Effector memory CD8-positive, alpha-beta T cell (primary cell): ENCODE data around the gene CCRL2.
"Not testable (repeated sequence)": the region's sequence is repeated elsewhere in the genome, so short reads cannot be mapped to it uniquely, and the experiment has no call there.

ENCODE experiments used
- ATAC-seq: fragments of 150-1000 bp; cut with Tn5 transposase; replicated peaks from 2 replicates; pipeline ENCODE4 v1.10.0; 2021; ENCODE audit warnings: mild to moderate bottlenecking, moderate library complexity
- DNase-seq, 3 experiments: peaks; one replicate each; pipeline ENCODE4 v3.0.0; 2021
- H3K27ac Mint-ChIP-seq, 2 donors: one replicate each; pipeline ENCODE4 v1.8.0; 2022; ENCODE audit warnings: mild to moderate bottlenecking in 2 of 2, mixed read lengths in 2 of 2, moderate library complexity in 2 of 2
- H3K27me3 Mint-ChIP-seq, 2 donors: one replicate each; pipeline ENCODE4 v1.8.0; 2022; ENCODE audit warnings: mixed read lengths in 2 of 2
- H3K36me3 Mint-ChIP-seq: one replicate; pipeline ENCODE4 v1.8.0; 2022; ENCODE audit warnings: mild to moderate bottlenecking, moderate library complexity, mixed read lengths; ENCODE audit not compliant: insufficient read depth
- H3K4me1 Mint-ChIP-seq, 2 donors: one replicate each; pipeline ENCODE4 v1.8.0; 2022; ENCODE audit warnings: low read depth in 2 of 2, mixed read lengths in 2 of 2
- H3K4me3 Mint-ChIP-seq, 2 donors: one replicate each; pipeline ENCODE4 v1.8.0; 2022; ENCODE audit warnings: mild to moderate bottlenecking in 2 of 2, mixed read lengths in 2 of 2, moderate library complexity in 2 of 2
- H3K9me3 Mint-ChIP-seq, 2 donors: one replicate each; pipeline ENCODE4 v1.8.0; 2022; ENCODE audit warnings: mixed read lengths in 2 of 2

The CCRL2 gene

DNA sequence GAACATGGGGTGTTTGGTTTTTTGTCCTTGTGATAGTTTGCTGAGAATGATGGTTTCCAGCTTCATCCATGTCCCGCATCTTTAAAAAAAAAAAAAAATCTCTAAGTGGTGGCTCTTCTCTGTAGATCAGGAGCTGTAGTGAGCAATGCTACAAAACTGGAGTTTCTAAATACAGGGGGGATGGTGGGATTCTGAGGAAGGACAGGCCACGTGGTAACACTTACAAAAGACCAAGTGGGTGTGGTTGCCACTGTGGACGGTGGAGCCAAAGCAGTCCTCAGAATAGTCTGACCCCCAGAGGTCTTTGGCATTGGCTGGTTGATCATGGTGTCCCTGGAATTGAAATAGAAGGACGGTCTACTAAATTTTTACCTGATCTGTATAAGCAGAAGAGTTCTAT lies 7.7 kb downstream of the CCRL2 start:
- no peaks in the 10 kb centered on the region for H3K36me3 Mint-ChIP-seq
- ATAC-seq (no peak), DNase-seq (no peak)
- H3K4me3 Mint-ChIP-seq, result no peak overlapping the region
- no peaks in the 10 kb centered on the region for H3K9me3 Mint-ChIP-seq
- H3K27me3 Mint-ChIP-seq, result no peaks in the 10 kb centered on the region
- H3K27ac Mint-ChIP-seq, result no peak overlapping the region
- H3K4me1 Mint-ChIP-seq, result peaks cover 0 to 9% of the 10 kb centered on the region in 2 donors

DNA sequence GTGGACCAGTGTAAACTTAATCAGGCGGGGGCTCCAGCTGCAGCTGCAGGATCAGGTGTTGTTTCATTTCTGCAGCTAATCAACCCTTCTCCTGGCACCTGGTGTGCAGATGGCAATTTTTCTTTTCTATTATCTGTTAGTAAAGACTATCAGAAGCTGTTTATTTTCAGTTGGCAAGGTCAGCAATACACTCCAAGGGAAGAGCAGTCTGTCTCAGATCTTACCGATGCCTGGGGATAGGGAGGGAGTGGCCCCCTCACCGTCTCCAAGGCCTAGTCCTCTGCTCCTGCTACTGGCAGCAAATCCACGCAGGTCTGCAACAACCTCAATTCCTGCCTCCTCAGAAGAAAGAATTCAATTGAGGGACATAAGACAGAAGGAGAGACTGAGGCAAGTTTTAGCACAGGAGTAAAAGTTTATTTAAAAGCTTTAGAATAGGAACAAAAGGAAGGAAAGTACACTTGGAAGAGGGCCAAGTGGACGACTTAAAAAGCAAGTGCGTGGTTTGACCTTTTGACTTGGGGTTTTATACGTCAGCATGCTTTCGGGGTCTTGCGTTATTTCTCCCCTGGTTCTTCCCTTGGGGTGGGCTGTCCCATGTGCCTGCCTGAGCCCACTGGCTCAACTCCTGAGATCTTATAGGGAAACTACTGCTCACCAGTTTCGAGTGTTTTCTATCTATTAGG lies 9.2 kb downstream of the CCRL2 start:
- H3K27ac Mint-ChIP-seq, result no peak overlapping the region
- peaks cover 0 to 3% of the 10 kb centered on the region in 2 donors for H3K4me1 Mint-ChIP-seq
- no peaks in the 10 kb centered on the region for H3K9me3 Mint-ChIP-seq
- no peaks in the 10 kb centered on the region for H3K27me3 Mint-ChIP-seq
- no peak overlapping the region for H3K4me3 Mint-ChIP-seq
- ATAC-seq, result no peak
- DNase-seq, result no peak
- no peaks in the 10 kb centered on the region for H3K36me3 Mint-ChIP-seq

GRCh38 chr3:46416811-46417510 lies 9.9 kb downstream of the CCRL2 start:
- Mint-ChIP-seq H3K4me1 (peaks cover 0 to 3% of the 10 kb centered on the region in 2 donors), H3K27me3 (no peaks in the 10 kb centered on the region), H3K27ac (no peak overlapping the region), H3K36me3 (no peaks in the 10 kb centered on the region), H3K9me3 (no peaks in the 10 kb centered on the region), H3K4me3 (no peak overlapping the region)
- DNase-seq (no peak), ATAC-seq (no peak)

DNA sequence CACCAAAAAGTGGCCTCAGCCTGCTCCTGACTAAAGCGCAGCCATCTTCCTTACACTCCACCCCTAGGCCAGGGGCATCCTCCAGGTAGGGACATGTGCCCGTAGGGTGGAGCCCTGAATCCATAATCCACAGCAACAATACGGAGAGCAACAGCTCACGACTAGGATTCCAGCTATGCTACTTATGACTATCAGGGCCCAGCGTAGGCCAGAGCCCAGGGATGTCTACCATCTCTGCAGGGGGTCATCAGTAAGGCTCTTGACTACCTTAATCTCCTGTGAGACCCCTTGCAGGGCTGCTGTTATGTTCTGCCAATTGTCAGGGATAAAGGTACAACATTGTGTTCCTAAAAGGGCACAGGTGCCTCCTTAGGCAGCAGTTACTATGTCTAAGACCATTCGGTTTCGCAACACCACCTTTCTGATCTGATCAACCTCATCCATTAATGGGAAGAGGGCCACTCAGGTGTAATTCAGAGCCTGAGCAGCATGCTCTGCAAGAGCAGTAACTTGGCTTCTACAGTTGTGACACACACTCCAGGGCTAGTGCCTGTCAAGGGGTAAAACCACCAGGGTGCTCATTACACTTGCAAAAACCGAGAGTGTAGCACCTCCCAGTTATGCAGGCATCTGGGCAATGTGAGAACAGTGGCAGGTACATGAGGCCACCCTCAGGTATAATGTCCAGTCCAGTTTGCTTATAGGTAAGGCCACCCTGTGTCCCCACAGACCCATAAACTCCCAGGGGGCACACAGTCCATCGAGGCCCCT lies 11.0 kb downstream of the CCRL2 start:
- Mint-ChIP-seq H3K9me3 (no peaks in the 10 kb centered on the region), H3K4me3 (no peak overlapping the region), H3K27me3 (no peaks in the 10 kb centered on the region), H3K27ac (no peak overlapping the region), H3K4me1 (peaks cover 0 to 3% of the 10 kb centered on the region in 2 donors), H3K36me3 (no peaks in the 10 kb centered on the region)
- ATAC-seq, result no peak
- no peak for DNase-seq

DNA sequence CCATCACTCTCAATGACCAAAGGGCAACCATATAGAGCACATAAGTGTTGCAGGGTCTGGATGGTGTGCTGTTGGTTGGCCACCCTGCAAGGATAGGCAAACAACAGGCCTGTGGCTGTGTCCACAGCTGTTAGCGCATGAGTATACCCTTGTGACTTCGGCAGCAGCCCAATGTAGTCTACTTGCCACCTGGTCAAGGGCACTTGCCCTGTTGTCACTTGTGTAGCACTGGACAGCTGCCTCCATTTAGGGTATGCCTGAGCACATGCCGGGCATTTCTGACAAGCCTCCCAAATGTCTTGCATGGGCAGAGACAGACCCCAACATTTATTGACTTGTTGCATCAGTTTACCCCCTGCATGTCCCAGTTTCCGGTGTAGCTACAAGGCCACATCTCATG lies 12.8 kb downstream of the CCRL2 start:
- no peak for ATAC-seq
- H3K4me1 Mint-ChIP-seq, result peaks cover 0 to 3% of the 10 kb centered on the region in 2 donors
- no peak overlapping the region for H3K4me3 Mint-ChIP-seq
- no peak overlapping the region for H3K27ac Mint-ChIP-seq
- no peaks in the 10 kb centered on the region for H3K9me3 Mint-ChIP-seq
- no peaks in the 10 kb centered on the region for H3K36me3 Mint-ChIP-seq
- DNase-seq, result no peak
- H3K27me3 Mint-ChIP-seq, result no peaks in the 10 kb centered on the region

- ATAC-seq, result no peak
- no peak for DNase-seq
- H3K9me3 Mint-ChIP-seq, result no peaks in the 10 kb centered on the region
- no peak overlapping the region for H3K4me3 Mint-ChIP-seq
- peaks cover under 1 to 3% of the 10 kb centered on the region in 2 donors for H3K4me1 Mint-ChIP-seq
- H3K27ac Mint-ChIP-seq, result no peak overlapping the region
- H3K36me3 Mint-ChIP-seq, result no peaks in the 10 kb centered on the region
- H3K27me3 Mint-ChIP-seq, result no peaks in the 10 kb centered on the region
Observed at GRCh38 chr3:46420931-46421330, 13.9 kb downstream of the CCRL2 start.

- no peak for ATAC-seq
- no peak for DNase-seq
Observed at GRCh38 chr3:46422617-46423016, 15.6 kb downstream of the CCRL2 start.

GRCh38 chr3:46423588-46423987 lies 16.5 kb downstream of the CCRL2 start:
- H3K36me3 Mint-ChIP-seq, result no peaks in the 10 kb centered on the region
- H3K4me1 Mint-ChIP-seq, result peaks cover 5 to 10% of the 10 kb centered on the region in 2 donors
- no peak overlapping the region for H3K4me3 Mint-ChIP-seq
- DNase-seq (no peak), ATAC-seq (no peak)
- peak overlapping the region in 1 of 2 donors; percentile 33 for H3K27ac Mint-ChIP-seq
- H3K27me3 Mint-ChIP-seq, result no peaks in the 10 kb centered on the region
- H3K9me3 Mint-ChIP-seq, result no peaks in the 10 kb centered on the region

More at GRCh38 chr3:46422617-46423016, 15.6 kb downstream of the CCRL2 start:
- Mint-ChIP-seq H3K9me3 (no peaks in the 10 kb centered on the region), H3K4me3 (no peak overlapping the region), H3K36me3 (no peaks in the 10 kb centered on the region), H3K4me1 (peaks cover 5 to 10% of the 10 kb centered on the region in 2 donors), H3K27ac (no peak overlapping the region), H3K27me3 (no peaks in the 10 kb centered on the region)

- not testable (repeated sequence) for H3K9me3 Mint-ChIP-seq, H3K27me3 Mint-ChIP-seq, DNase-seq, H3K27ac Mint-ChIP-seq, H3K4me3 Mint-ChIP-seq, H3K36me3 Mint-ChIP-seq, ATAC-seq
- H3K4me1 Mint-ChIP-seq, result peaks cover 5 to 10% of the 10 kb centered on the region in 2 donors
Observed at GRCh38 chr3:46426476-46426875, 19.4 kb downstream of the CCRL2 start.

DNA sequence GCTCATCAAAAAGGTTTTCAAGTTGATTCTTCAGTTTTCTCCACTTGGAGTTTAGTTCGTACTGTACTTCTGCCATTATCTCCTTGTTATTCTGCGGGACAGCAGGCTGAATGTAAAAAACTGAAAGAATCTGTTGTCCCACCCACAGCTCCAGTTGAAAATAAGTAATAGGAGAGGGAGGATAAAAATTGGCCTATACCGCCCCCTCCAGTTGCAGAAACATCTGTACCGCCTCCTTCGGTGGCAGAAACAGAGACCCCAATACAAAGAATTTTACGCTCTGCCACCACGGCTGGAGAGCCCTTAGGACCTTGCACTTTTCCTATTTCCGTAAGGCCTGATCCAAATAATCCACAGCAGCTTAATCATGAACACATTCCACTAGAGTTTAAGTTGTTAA lies 20.3 kb downstream of the CCRL2 start:
- not testable (repeated sequence) for H3K36me3 Mint-ChIP-seq, H3K27me3 Mint-ChIP-seq, DNase-seq, H3K27ac Mint-ChIP-seq, ATAC-seq, H3K4me3 Mint-ChIP-seq, H3K9me3 Mint-ChIP-seq
- peaks cover 5 to 10% of the 10 kb centered on the region in 2 donors for H3K4me1 Mint-ChIP-seq

GRCh38 chr3:46427916-46428833 lies 21.1 kb downstream of the CCRL2 start:
- H3K4me1 Mint-ChIP-seq, result peaks cover 6 to 10% of the 10 kb centered on the region in 2 donors
- H3K27ac Mint-ChIP-seq, result no peak overlapping the region
- H3K4me3 Mint-ChIP-seq, result no peak overlapping the region
- DNase-seq, result no peak
- peaks cover 2% of the 10 kb centered on the region for H3K36me3 Mint-ChIP-seq
- ATAC-seq, result no peak
- peaks cover 6 to 8% of the 10 kb centered on the region in 2 donors for H3K9me3 Mint-ChIP-seq
- peaks cover 0 to 8% of the 10 kb centered on the region in 2 donors for H3K27me3 Mint-ChIP-seq

GRCh38 chr3:46429250-46429649 lies 22.2 kb downstream of the CCRL2 start:
- ATAC-seq (no peak), DNase-seq (no peak)
- H3K9me3 Mint-ChIP-seq, result peaks cover 6 to 8% of the 10 kb centered on the region in 2 donors
- H3K36me3 Mint-ChIP-seq, result peaks cover 2% of the 10 kb centered on the region
- peaks cover 8 to 14% of the 10 kb centered on the region in 2 donors for H3K4me1 Mint-ChIP-seq
- peaks cover 0 to 8% of the 10 kb centered on the region in 2 donors for H3K27me3 Mint-ChIP-seq
- H3K4me3 Mint-ChIP-seq, result no peak overlapping the region
- no peak overlapping the region for H3K27ac Mint-ChIP-seq

DNA sequence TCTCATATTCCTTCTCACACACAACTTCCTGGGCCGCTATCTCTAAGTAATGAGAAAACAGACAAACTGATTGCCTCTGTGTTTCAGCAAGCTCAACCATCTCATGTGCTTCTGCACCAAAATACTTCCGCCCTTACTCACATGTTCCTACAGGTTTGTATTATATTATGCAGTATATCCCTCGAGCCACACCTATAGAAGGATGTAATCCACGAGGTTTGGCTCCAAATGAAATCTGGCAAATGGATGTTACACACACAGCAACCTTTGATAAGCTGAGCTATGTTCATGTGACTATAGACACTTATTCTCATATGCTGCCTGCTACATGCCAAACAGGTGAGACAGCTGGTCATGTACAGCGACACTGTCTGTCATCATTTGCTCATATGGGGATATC lies 22.6 kb downstream of the CCRL2 start:
- DNase-seq, result no peak

More for the DNA sequence above, 22.6 kb downstream of the CCRL2 start:
- H3K9me3 Mint-ChIP-seq, result peaks cover 6 to 8% of the 10 kb centered on the region in 2 donors
- peaks cover 2% of the 10 kb centered on the region for H3K36me3 Mint-ChIP-seq
- H3K4me3 Mint-ChIP-seq, result no peak overlapping the region
- H3K27ac Mint-ChIP-seq, result no peak overlapping the region
- no peak for ATAC-seq
- peaks cover 8 to 14% of the 10 kb centered on the region in 2 donors for H3K4me1 Mint-ChIP-seq
- H3K27me3 Mint-ChIP-seq, result peaks cover 0 to 8% of the 10 kb centered on the region in 2 donors
